CD4-positive, alpha-beta T cell treated with Interleukin-17A for 4 hours (primary cell): ENCODE measurements around the gene HEXD.

Experiments used
- DNase-seq: peaks from one replicate; pipeline ENCODE4 v3.0.0-alpha.2; 2020; ENCODE audit warnings: mixed read lengths

Gene HEXD

DNA sequence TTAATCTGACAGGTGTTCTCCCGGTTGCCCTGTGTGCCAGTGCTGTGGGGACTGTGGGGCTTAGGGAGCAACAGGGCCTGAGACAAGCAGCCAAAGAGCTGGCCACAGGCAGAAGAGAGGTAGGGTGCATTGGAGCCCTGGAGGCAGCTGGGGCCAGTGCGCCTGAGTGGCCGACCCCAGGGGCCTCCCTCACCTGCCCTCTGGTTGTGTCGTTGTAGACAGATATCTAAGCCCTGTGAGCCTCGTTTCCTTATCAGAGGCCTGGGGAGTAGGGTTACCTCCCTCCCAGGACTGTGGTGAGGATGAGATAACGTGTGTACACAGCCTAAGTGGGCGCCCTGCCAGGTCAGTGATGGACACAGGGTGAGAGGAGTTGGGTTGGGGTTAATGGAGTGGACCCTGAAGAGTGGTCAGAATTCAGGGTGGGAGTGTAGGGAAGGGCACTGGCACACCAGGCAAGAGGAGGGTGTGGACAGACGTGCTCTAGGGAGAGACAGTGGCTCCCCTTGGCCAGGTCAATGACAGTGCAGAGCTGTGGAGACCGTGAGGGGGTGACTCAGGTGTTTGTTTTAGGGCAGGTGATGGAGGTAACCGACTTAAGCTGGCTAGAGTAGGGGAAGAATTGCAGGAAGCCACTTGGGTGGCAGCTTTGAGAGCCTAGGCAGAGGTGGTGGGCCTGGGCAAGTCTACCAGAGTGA lies 43.8 kb downstream of the HEXD start:
- DNase-seq: no peak

DNA sequence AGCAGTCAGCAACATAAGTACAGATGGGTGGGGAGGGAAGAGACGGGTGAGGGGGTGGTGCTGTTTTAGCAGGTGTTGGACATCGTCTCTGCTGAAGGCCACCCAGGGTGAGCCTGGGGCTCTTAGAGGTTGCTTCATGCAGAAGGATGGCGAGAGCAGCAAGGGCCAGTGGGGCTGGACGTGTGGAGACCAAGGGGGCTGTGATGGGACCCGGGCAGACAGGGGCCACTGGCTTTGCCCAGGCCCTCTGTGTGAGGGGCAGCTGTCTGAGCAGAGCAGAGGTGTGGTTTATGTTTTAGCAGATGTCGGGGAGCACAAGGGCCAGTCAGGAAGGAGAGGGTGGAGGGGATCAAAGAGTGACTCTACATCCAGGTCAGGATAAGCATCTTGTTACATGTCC lies 45.2 kb downstream of the HEXD start:
- DNase-seq: no peak

DNA sequence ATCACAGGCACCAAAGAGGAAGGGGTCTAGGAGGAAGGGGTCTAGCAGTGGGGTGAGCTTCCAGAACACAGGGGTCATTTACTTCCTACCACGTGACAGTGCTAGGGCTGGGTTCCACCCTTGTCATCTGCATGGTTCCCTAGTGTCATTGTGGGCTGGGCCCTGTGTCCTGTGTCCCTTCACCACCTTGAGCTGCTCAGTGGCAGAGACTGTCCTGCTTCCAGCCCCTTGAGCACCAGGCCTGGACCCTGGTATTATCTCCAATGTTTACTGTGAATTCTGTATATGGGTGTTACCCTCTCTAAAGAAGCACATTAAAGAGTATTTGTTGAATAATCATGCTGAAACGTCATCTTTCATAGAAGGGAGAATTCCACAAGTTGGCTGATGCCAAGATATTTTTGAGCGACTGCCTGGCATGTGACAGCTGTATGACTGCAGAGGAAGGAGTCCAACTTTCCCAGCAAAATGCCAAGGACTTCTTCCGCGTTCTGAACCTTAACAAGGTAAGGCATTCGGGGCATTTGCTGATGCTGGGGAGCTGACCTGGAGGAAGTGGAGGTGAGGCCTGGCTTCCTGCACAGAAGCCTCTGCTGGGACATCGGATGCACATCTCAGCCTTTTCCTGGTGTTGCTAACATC lies 45.9 kb downstream of the HEXD start:
- no peak for DNase-seq

DNA sequence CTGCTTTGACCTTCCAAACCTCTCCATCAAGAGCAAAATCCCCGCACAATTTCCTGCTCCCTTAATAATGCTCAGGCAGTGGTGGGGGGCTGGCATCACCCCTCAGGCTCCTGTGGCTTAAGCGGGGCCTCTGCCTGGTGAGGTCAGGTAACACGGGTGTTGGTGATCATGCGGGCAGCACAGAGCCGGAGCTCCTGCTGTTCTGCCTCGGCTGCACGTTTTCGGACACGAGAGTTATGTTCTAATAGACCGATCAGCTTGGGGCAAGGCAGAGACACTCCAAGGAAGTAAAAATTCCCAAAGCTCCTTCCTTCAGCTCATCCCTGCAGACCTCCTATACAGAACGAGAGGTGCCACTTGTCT lies 46.4 kb downstream of the HEXD start:
- no peak for DNase-seq

DNA sequence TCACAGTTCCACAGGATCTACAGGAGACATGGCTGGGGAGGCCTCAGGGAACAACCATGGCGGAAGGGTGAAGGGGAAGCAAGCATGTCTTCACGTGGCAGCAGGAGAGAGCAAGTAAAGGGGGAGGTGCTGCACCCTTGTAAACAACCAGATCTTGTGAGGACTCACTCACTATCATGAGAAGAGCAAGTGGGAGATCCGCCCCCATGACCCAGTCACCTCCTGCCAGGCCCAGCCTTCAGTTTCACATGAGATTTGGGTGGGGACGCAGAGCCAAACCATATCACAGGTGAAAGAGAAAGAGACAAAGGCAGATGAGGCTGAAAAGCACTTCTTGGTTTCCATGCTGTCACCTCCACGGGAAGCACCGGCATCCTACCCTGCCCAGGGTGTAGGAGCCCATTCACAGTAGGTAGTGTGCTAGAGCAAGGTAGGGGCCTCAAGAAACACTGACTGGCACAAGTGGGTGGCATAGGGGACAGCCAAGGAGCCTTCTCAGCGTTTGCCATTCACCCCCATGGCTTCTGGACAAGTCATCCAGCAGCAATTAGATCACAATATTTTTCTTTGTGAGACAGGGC lies 47.0 kb downstream of the HEXD start:
- no peak for DNase-seq

DNA sequence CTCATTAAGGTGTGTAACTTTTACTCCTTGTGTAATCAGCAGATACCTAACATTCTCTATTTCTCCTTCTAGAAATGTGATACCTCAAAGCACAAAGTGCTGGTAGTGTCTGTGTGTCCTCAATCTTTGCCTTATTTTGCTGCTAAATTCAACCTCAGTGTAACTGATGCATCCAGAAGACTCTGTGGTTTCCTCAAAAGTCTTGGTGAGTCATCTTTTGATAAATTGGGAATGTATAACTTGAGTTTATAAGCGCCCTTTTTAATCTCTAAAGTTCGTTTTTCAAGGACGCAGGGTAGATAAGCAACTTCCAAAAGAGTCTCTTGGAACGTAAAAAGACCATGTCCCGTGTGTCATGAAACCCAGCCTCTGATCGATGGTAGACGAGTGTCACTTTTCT lies 50.5 kb downstream of the HEXD start:
- DNase-seq: no peak

DNA sequence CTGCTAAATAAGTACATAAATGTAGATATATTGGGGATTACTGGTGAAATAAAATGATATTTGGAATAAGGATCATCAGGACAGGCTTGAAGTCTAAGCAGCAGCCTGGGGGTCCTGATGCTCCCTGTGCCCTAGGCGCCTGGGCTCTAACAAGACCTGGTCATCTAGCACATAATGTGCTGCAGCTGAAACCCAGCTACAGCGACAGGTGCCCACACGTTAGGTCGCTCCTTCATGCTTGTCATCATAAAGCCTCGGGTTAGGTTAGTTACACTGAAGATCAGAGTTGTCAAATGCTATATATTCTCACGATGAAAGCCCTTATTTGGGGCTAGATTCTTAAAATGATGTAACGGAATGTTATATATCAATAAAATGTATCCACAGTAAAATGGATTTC lies 51.9 kb downstream of the HEXD start:
- no peak for DNase-seq

DNA sequence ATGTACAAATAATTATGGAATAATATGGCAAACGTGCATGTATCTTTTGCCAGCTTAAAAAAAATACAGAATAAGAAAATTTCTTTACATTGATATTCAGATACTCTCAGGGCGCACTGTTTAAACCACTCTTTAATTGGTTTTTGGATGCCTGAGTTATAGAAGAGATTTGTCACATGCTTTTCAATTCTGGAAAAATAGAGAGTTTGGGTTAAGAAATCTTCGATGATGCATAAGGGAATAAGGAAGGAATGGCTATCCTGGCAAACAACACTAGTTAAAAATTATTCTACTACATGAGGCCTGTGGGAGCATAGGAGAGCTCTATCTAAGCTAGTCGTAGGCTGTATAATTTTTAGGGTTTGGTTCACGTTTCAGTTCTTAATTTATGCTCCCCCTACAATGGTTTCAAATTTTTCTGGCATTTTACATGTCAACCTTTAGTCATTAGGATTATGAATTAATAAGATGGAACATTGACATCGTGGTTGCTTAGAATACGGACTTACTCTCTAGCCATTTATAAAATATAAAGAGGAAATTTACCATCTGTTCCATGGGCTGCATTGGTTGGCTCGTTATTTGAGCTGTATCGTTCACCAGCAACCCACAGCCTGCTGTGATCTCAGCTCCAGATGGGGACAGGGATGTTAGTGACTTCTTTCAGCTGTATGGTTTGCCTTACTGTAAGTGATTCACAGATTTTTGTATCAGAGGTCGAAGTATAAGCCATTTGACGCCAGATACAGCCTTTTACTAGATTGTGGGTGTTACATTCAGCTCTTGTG lies 56.3 kb downstream of the HEXD start:
- no peak for DNase-seq

DNA sequence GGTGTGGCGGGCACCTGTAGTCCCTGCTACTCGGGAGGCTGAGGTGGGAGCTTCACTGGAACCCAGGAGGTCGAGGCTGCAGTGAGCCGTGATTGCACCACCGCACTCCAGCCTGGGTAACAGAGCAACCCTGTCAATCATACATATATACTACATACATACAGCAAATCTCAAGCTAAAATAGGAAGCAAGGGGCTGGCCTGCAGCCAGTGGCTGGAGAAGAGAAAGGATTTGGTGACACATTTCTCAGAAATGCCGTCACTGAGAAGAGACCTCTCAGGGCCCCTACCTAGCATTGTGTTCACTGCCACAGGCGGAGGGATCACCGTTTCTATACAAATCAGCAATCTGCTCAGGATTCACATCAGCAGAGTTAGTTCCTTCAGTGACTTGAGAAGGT lies 57.3 kb downstream of the HEXD start:
- no peak for DNase-seq

DNA sequence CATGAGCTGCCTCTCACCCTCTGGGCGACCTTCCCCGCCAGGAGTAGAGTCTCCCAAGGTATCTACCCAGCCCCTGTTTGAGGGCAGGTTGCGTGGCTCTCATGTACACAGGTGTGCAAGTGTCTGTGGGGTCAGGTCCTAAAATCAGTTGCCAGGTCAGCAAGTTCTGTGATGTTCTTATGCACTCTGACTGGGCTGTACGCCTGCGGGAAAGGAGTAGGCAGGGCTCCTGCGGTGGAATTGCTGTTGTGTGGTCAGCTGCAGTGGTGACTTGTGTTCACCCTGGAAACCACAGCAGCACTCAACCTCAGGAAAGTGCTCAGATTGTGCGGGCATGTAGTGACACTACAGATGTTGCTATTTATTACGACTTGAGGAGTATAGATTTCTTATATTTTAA lies 59.8 kb downstream of the HEXD start:
- no peak for DNase-seq

DNA sequence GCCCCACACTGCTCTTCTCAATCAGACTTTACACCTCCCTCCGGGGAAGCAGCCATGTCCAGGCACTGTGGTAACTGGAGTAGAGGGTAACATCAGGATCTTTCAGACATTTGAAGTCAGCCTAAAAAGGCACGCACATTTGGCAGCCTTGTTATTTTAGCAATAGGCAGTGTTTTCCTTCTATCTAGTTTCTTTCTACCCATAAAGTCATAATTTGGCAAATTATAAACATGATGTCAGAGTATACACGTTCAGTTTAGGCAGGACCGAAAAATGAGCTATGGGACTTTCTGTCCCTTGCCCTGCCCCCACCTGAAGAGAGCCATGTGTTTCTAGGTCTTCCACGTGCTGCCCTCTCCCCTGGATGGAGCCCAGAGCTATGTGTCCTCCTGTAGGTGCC lies 61.5 kb downstream of the HEXD start:
- DNase-seq: no peak

DNA sequence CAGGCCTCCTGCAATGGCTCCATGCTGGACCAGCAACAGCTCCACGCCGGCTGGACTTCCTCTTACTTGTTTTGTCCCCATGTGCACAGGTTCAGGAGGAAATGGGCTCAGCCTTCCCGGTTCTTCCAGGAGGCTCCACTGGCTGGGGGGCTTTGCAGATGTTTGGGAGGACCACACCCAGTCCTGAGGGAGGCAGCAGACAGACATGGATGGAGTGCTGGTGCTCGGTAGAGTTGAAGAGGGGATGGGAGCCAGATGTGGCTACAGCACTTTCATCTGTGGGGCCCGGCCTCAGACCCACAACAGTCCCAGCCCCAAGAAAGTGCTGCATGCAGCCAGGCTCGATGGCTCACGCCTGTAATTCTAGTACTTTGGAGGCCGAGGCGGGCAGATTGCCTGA lies 62.2 kb downstream of the HEXD start:
- DNase-seq: no peak

DNA sequence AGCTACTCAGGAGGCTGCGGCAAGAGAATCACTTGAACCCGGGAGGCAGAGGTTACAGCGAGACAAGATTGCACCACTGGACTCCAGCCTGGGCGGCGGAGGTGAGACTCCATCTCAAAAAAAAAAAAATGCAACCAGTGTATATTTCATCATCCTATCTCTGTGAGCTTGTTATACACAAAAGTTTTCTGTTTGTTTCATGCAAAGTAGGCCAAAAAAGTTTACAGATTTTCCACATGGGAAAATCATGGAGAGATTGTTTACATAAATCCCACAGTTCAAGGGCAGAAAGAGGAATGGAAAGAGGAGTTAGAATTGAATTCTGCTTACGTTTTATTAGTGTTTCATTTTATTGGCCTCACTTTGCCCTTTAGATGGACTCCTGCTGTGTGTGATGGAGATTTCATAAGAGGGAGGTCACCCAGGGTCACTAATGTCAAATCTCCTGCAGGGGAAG lies 65.1 kb downstream of the HEXD start:
- no peak for DNase-seq

DNA sequence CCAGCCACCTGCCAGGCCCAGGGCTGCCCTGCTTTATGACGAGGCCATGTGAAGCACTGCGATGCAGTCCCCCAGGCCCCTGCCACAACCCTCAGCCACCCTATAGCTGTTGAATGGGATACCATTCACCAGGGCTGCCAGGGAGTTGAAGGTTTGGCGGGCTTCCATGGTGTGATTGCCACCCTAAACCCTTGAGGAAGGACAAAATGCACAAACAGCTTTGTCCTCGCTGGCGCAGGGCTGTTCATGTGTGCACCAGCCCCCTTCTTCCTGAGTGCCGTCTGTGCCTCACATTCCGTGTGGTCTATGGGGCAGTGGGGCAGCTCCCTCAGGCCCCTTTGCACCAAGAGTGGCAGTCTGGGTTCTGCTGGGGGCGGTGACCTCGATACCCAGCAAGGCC lies 65.7 kb downstream of the HEXD start:
- DNase-seq: no peak

DNA sequence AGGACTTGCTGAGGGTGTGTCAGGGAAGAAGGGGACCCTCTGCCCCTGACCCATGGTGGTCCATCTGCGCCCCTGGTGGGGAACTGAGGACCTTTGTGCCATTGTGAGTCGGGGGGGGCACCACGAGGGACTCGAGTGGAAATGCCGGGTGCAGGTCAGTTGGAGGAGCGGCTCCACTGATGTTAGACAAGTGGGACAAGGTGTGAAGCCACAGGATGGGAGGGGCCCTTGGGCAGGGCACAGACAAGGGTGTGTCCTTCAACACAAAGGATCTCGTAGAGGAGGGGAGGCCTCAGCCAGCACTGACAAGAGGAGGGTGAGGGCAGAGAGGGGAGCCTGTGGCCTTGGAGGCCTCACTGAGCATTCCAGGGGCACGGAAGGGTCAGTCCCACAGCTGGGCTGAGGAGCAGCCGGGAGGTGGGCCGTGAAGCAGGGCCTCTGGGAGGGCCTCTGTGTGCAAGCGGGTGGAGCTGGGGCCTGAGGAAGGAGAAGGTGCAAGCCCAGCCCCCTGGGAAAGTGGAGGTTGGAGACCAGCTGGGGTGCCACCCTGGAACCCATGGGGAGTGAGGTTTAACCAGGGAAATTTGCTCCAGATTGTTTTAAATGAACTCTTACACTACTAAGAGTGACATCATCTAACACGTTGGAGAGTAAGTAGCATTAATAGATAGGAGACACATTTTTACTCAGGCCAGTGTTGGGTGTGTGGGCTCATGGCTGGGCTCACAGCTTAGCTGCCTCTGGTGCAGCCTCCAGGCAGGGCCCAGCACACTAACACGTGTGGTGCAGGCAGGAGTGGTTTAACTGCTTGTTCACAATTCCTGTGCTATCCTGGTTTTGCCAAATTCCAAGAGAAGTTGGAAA lies 68.3 kb downstream of the HEXD start:
- no peak for DNase-seq

DNA sequence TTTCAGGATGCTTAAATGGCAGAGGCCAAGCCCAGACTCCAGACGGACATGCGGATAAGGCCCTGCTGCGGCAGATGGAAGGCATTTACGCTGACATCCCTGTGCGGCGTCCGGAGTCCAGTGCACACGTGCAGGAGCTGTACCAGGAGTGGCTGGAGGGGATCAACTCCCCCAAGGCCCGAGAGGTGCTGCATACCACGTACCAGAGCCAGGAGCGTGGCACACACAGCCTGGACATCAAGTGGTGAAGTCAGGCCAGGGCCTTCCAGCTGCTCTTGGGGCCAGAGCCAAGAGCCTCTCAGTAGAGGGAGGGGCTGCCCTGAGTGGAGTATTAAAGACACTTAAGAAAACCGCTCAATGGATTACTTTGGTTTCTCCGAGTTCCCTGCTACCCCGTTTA lies 69.8 kb downstream of the HEXD start:
- no peak for DNase-seq

DNA sequence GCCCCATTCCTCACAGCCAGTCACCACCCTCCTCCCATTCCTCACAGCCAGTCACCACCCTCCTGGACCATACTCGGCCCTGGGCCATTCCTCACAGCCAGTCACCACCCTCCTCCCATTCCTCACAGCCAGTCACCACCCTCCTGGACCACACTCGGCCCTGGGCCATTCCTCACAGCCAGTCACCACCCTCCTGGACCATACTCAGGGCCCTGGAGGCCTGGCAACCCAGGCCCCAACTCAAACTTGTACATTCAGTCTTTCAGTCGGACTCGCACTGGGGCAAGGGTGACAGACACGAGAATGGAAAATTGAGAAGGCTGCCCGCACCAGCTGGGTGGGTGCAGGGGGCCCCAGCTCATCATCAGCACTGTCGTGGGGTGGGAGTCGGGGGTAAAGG lies 71.0 kb downstream of the HEXD start:
- DNase-seq: no peak

DNA sequence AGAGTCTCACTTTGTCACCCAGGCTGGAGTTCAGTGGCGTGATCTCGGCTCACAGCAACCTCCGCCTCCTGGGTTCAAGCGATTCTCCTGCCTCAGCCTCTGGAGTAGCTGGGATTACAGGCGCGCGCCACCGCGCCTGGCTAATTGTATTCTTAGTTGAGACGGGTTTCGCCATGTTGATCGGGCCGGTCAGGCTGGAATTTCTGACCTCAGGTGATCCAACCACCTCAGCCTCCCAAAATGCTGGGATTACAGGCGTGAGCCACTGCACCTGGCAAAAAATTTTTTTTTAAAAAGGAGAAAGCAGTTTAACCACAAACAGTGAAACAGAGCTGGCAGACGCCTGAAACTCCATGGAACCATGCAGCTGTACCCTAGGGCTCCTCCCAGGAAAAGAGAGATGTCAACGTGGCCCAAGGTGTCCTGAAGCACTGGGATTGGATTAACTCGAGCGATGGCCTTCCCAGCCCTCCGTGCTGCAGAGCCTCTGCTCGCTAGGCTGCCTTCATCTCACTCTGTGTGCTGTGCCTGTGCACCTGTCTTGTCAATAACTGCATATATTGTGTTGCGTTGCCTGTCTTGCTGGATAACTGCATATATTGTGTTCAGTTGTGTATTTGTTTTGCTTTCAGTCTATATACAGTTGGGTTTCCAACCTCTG lies 71.8 kb downstream of the HEXD start:
- DNase-seq: no peak

DNA sequence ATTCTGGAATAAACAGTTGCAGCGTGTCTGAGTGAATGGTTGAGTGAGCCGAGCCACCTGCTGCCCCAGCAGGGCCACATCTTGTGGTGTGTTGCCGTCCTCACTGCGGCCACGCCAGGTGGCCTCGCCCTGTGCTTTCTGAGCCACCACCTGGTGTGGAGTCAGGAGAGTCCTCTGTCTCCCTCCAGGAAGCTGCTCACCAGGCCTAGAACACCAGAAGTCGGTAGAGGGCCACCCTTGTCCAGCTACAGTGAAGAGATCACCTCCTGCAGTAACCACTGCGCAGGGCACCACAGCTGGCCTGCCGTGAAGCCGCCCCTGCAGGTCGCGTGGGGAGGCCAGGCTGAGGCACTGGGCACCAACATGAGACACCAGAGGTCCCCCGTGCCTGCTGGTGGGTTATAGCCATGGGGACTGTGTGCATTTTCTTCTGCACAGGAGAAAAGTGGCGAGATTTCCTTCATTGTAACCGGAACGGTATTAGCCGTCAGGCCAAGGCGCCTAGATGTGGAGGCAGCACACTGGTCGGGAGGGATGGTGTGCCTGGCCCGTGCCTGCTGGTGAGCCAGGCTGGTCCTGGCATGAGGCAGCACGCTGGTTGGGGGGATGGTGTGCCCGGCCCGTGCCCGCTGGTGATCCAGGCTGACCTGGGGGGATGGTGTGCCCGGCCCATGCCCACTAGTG lies 72.5 kb downstream of the HEXD start:
- no peak for DNase-seq

DNA sequence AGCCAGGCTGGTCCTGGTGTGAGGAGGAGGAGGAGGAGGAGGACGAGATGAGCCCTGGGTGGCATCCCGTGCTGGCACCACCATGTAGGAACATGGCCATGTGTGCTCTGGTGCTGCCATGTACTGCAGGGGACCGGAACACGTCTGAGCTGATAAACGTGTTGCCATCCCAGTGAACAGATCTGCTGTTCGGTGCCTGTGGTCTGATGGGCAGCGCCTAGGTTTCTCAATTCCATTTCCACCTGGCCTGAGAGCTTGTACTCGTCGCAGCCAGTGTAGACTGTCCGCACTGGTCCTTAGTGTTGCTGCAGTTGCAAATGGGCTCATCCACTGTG lies 73.0 kb downstream of the HEXD start:
- DNase-seq: no peak

DNA sequence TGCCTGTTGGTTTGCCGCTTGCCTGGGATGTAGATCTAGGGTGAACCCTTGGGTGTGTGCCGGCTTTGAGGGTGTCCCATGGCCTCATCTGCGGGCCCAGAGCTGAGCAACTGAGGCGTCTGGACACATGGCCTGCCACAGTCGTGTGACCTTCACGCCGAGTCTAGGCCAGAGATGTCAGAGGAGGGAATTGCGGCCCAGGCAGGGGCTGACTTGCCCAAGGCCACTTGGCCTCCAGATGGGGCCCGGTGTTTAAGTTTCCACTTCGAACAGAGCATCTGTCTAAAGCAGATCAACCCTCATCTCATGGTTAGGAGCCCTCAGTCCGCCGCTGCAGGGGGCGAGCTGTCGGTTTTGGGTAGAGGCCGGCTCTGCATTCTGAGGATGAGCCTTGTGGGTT lies 73.4 kb downstream of the HEXD start:
- no peak for DNase-seq
